Measurements from ENCODE around the gene CDK5.

DNA sequence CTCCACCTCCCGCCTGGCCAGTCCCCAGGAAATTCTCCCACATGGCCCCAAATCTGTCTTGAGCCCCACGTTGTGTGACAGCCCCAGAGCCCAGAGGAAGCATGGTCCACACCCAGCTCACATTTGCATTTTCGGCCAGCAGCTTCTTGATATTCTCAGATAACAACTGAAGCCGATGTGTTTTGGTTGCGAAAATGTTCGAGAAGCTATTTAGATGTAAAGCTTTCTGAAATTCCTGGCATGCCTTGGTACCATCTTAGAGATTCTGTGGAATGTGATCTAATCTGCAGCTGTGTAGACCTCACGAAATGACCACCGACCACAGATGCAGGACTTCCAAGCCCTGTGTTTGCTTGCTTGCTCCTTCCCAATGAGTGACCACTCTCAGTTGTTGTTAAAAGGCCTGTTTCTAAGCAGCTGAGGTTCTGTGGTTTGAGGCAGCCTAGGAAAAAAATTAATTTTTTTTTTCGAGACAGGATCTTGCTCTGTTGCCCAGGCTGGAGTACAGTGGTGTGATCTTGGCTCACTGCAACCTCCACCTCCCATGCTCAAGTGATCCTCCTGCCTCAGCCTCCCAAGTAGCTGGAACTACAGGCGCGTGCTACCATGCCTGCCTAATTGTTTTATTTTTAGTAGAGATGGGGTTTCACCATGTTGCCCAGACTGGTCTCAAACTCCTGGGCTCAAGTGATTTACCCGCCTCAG lies 10.5 kb upstream of the CDK5 start:
- TF ChIP-seq, protein P1, sequence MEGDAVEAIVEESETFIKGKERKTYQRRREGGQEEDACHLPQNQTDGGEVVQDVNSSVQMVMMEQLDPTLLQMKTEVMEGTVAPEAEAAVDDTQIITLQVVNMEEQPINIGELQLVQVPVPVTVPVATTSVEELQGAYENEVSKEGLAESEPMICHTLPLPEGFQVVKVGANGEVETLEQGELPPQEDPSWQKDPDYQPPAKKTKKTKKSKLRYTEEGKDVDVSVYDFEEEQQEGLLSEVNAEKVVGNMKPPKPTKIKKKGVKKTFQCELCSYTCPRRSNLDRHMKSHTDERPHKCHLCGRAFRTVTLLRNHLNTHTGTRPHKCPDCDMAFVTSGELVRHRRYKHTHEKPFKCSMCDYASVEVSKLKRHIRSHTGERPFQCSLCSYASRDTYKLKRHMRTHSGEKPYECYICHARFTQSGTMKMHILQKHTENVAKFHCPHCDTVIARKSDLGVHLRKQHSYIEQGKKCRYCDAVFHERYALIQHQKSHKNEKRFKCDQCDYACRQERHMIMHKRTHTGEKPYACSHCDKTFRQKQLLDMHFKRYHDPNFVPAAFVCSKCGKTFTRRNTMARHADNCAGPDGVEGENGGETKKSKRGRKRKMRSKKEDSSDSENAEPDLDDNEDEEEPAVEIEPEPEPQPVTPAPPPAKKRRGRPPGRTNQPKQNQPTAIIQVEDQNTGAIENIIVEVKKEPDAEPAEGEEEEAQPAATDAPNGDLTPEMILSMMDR (IDR thresholded peaks at IDR 0.05) = no peak
- TF ChIP-seq POLR2A (IDR thresholded peaks at IDR 0.05) = no peak
- TF ChIP-seq POLR2AphosphoS5 (IDR thresholded peaks at IDR 0.05) = no peak

Data from breast epithelium (tissue), 3 donors.